ENCODE results near the gene CADPS2. TPM values are rescaled to one million over a fixed set of nuclear protein-coding genes. Genes with fewer than 3 reads are reported as not detected.

Gene CADPS2
- total and polyA plus RNA-seq, 2 donors (not counting 3 experiments of a cell fraction or from before 2014, with no cell fraction given) = 9.5 to 22.6 TPM

- H3K79me2 ChIP-seq (ENCODE audit: control insufficient read depth, insufficient read depth, low read length) = no peaks in the 10 kb centered on the region
- no peaks in the 10 kb centered on the region for H3K27me3 ChIP-seq (ENCODE audit: control insufficient read depth in 2 of 2, insufficient read depth in 2 of 2, low read length in 2 of 2)
- no peaks in the 10 kb centered on the region for H4K20me1 ChIP-seq (replicated peaks; ENCODE audit: control insufficient read depth, extremely low read depth, insufficient read depth, low read length)
- H3K9ac ChIP-seq (replicated peaks; ENCODE audit: extremely low read depth, insufficient read depth, low read length) = no peak overlapping the region
- H3K4me3 ChIP-seq (replicated peaks in 1 of 3; ENCODE audit: insufficient read depth in 1 of 3, low read depth in 1 of 3, low read length in 3 of 3) = no peak overlapping the region
- H3K9me3 ChIP-seq (replicated peaks; ENCODE audit: control insufficient read depth, insufficient read depth, low read length) = no peaks in the 10 kb centered on the region
- TF ChIP-seq POLR2AphosphoS5 (IDR thresholded peaks at IDR 0.05; ENCODE audit: insufficient read depth, low read depth, low read length) (no peak), POLR2A (IDR thresholded peaks at IDR 0.05; ENCODE audit: low read depth, low read length) (no peak), FOS (IDR thresholded peaks at IDR 0.05; ENCODE audit: borderline replicate concordance, insufficient read depth, low read length) (no peak), EZH2 (IDR thresholded peaks at IDR 0.05; ENCODE audit: borderline replicate concordance, low read depth, low read length, severe bottlenecking) (no peak), CTCF (IDR thresholded peaks at IDR 0.05; ENCODE audit: extremely low read depth in 1 of 2, insufficient read depth in 1 of 2, low read depth in 1 of 2, low read length in 2 of 2) (no peak), JUN (IDR thresholded peaks at IDR 0.05; ENCODE audit: borderline replicate concordance, insufficient read depth, insufficient read length, low read depth) (no peak), GATA2 (IDR thresholded peaks at IDR 0.05; ENCODE audit: insufficient read depth, insufficient read length, low read depth, low read length) (no peak), MYC (IDR thresholded peaks at IDR 0.05; ENCODE audit: low read depth, low read length) (no peak)
- TF ChIP-seq, protein P1, sequence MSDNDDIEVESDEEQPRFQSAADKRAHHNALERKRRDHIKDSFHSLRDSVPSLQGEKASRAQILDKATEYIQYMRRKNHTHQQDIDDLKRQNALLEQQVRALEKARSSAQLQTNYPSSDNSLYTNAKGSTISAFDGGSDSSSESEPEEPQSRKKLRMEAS (IDR thresholded peaks at IDR 0.05; ENCODE audit: insufficient read depth, insufficient read length) = no peak
- no peaks in the 10 kb centered on the region for H3K36me3 ChIP-seq (ENCODE audit: control insufficient read depth in 2 of 2, extremely low read depth in 1 of 2, insufficient read depth in 2 of 2, low read length in 2 of 2)
- H3K4me1 ChIP-seq (ENCODE audit: control insufficient read depth, extremely low read depth, insufficient read depth, low read length) = no peaks in the 10 kb centered on the region
- H2AFZ ChIP-seq (ENCODE audit: low read depth, low read length) = no peak overlapping the region
- H3K9me1 ChIP-seq (replicated peaks; ENCODE audit: control insufficient read depth, extremely low read depth, insufficient read depth, low read length) = no peaks in the 10 kb centered on the region
- no TSS peak for BruUV-seq (replicated peaks)
- POLR2A ChIA-PET = no interaction called here
- FAIRE-seq (no peak), DNase-seq (ENCODE audit: low read depth, low spot score) (no peak)
- CTCF ChIA-PET = interaction anchor here (0.9 kb wide), 1 partner anchor 10 kb away, joined by 3 read pairs; no protein-coding TSS in a partner anchor
- H3K4me2 ChIP-seq (ENCODE audit: insufficient read depth, low read length) = no peak overlapping the region
- intact Hi-C loops (cut with micrococcal nuclease) (loop anchor here (10.0 kb wide), 1 partner anchor 226 kb away; the partner anchor contains the start of gene CADPS2), dilution Hi-C loops (cut with MboI; ENCODE audit: extremely low pct_ligation_motif_present, low sequenced_read_pairs) (no loop called here)
- no peak overlapping the region for H3K27ac ChIP-seq (ENCODE audit: insufficient read depth, low read depth, low read length)
These were observed 227.4 kb downstream of the CADPS2 start for GRCh38 chr7:122658856-122659255.
